ENCODE data around the gene CD109. TPM values are rescaled to one million over a fixed set of nuclear protein-coding genes. Genes with fewer than 3 reads are reported as not detected.
"Not testable (repeated sequence)": the region's sequence is repeated elsewhere in the genome, so short reads cannot be mapped to it uniquely, and the experiment has no call there.

The CD109 gene
- total and polyA plus RNA-seq, 2 experiments from 2014 or later = 3.0 to 8.2 TPM

DNA sequence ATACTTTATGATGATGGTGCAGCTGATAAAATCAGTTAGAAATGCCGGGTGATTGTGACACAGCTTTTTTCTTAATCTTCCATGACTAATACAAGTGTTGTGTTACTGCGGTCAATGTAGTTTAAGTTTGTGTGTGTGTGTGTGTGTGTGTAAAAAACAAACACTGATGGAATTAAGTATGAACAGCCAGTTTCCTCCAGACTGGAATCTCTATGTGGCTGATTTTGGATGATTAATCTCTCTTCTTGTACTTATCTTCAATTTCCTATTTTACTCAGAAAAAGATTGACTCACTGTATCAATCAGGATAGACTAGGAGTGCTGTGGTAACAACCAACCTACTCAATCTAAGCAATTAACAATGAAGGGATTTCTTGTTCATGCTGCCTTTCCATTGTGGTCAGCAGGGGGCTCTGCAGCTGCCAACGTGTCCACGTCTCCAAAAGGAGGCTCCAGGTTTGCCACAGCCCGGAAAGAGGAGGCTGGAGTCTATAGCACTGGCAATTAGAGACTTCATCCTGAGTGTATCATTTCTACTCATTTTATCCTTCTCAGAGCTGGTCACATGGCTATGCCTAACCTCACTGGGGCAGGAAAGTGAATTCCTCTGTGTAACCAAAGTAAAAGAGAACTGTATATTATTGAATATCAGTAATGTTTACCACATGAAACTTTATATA, 107.7 kb downstream of the CD109 start:
- Histone ChIP-seq H3K36me3 (replicated peaks; ENCODE audit: insufficient read depth, low read depth) (no peaks in the 10 kb centered on the region), H3K4me2 (no peak overlapping the region), H3K9me3 (ENCODE audit: low read depth) (no peaks in the 10 kb centered on the region), H3K27me3 (no peaks in the 10 kb centered on the region), H3K4me1 (ENCODE audit: insufficient read depth) (peaks cover 5% of the 10 kb centered on the region), H3K9me2 (replicated peaks; ENCODE audit: insufficient read depth) (no peaks in the 10 kb centered on the region), H4K20me1 (ENCODE audit: insufficient read depth, poor library complexity, severe bottlenecking) (no peaks in the 10 kb centered on the region), H3K79me2 (no peaks in the 10 kb centered on the region), H3K4me3 (no peak overlapping the region), H3K27ac (peak overlapping the region; percentile 64), H2AFZ (no peak overlapping the region)
- TF ChIP-seq, protein P1, sequence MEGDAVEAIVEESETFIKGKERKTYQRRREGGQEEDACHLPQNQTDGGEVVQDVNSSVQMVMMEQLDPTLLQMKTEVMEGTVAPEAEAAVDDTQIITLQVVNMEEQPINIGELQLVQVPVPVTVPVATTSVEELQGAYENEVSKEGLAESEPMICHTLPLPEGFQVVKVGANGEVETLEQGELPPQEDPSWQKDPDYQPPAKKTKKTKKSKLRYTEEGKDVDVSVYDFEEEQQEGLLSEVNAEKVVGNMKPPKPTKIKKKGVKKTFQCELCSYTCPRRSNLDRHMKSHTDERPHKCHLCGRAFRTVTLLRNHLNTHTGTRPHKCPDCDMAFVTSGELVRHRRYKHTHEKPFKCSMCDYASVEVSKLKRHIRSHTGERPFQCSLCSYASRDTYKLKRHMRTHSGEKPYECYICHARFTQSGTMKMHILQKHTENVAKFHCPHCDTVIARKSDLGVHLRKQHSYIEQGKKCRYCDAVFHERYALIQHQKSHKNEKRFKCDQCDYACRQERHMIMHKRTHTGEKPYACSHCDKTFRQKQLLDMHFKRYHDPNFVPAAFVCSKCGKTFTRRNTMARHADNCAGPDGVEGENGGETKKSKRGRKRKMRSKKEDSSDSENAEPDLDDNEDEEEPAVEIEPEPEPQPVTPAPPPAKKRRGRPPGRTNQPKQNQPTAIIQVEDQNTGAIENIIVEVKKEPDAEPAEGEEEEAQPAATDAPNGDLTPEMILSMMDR (IDR thresholded peaks at IDR 0.05; ENCODE audit: poor library complexity) = peak; percentile 52
- no peak for TF ChIP-seq EZH2phosphoT487 (IDR thresholded peaks at IDR 0.05; ENCODE audit: low read depth, severe bottlenecking, unreplicated experiment)
- 39% methylated on average over 5 of the region's 5 CpGs for WGBS (ENCODE audit: low lambda C conversion rate, missing lambda C conversion rate)
- DNase-seq (ENCODE audit: low spot score) = peak; percentile 59

DNA sequence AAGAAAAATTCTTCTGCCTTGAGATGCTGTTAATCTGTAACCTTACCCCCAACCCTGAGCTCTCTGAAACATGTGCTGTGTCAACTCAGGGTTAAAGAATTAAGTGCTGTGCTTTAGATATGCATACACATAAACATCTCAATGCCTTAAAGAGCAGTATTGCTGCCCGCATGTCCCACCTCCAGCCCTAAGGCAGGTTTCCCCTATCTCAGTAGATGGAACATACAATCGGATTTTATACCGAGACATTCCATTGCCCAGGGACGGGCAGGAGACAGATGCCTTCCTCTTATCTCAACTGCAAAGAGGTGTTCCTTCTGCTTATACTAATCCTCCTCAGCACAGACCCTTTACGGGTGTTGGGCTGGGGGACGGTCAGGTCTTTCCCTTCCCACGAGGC, 109.2 kb downstream of the CD109 start:
- 51% methylated on average over 7 of the region's 7 CpGs for WGBS (ENCODE audit: low lambda C conversion rate, missing lambda C conversion rate)

DNA sequence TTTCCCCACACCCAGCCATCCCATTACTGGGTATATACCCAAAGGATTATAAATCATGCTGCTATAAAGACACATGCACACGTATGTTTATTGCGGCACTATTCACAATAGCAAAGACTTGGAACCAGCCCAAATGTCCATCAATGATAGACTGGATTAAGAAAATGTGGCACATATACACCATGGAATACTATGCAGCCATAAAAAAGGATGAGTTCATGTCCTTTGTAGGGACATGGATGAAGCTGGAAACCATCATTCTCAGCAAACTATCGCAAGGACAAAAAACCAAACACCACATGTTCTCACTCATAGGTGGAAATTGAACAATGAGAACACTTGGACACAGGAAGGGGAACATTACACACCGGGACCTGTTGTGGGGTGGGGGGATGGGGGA, 110.0 kb downstream of the CD109 start:
- H3K4me1 ChIP-seq (ENCODE audit: insufficient read depth); H3K9me2 ChIP-seq (replicated peaks; ENCODE audit: insufficient read depth); H3K4me3 ChIP-seq; H3K4me2 ChIP-seq; H3K79me2 ChIP-seq; H4K20me1 ChIP-seq (ENCODE audit: insufficient read depth, poor library complexity, severe bottlenecking); H3K36me3 ChIP-seq (replicated peaks; ENCODE audit: insufficient read depth, low read depth); H2AFZ ChIP-seq; H3K27me3 ChIP-seq; DNase-seq (ENCODE audit: low spot score); H3K27ac ChIP-seq; H3K9me3 ChIP-seq (ENCODE audit: low read depth): not testable (repeated sequence)
- 97% methylated on average over 4 of the region's 4 CpGs for WGBS (ENCODE audit: low lambda C conversion rate, missing lambda C conversion rate)

More for the DNA sequence above, 109.2 kb downstream of the CD109 start:
- Histone ChIP-seq H3K4me2 (peak overlapping the region; percentile 17), H3K27ac (peak overlapping the region; percentile 64)
- not testable (repeated sequence) for H3K79me2 ChIP-seq; H4K20me1 ChIP-seq (ENCODE audit: insufficient read depth, poor library complexity, severe bottlenecking); DNase-seq (ENCODE audit: low spot score); H3K4me1 ChIP-seq (ENCODE audit: insufficient read depth); H3K9me3 ChIP-seq (ENCODE audit: low read depth); H2AFZ ChIP-seq; H3K27me3 ChIP-seq; H3K4me3 ChIP-seq; H3K9me2 ChIP-seq (replicated peaks; ENCODE audit: insufficient read depth); H3K36me3 ChIP-seq (replicated peaks; ENCODE audit: insufficient read depth, low read depth)

DNA sequence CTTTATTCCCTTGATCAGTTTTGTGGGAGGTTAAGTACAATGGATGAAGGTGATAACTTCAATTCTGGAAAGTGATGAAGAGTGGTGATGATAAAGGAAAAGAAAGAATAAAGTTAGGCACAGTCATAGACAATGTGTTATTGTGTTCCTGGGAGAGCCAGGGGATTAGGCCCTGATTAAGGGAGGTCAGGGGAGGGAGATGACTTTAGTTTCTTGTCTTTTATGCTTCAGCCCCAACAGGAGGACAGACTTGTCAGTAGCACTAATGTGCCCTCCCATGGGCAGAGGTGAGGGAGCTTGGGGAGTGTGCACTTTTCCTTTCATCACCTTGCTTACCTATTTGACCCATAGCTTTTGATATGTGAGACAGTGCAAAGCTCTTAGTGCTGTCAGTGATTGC, 115.7 kb downstream of the CD109 start:
- no peak for TF ChIP-seq EZH2 (IDR thresholded peaks at IDR 0.05; ENCODE audit: borderline replicate concordance)
- TF ChIP-seq, protein P1 (IDR thresholded peaks at IDR 0.05; ENCODE audit: poor library complexity) = no peak
- TF ChIP-seq EZH2phosphoT487 (IDR thresholded peaks at IDR 0.05; ENCODE audit: low read depth, severe bottlenecking, unreplicated experiment) = no peak
- H3K9me2 ChIP-seq (replicated peaks; ENCODE audit: insufficient read depth) = no peaks in the 10 kb centered on the region
- no peak overlapping the region for H3K27ac ChIP-seq
- no peaks in the 10 kb centered on the region for H3K27me3 ChIP-seq
- no peak for DNase-seq (ENCODE audit: low spot score)
- no peaks in the 10 kb centered on the region for H3K79me2 ChIP-seq
- H3K4me1 ChIP-seq (ENCODE audit: insufficient read depth) = no peaks in the 10 kb centered on the region
- H3K36me3 ChIP-seq (replicated peaks; ENCODE audit: insufficient read depth, low read depth) = no peaks in the 10 kb centered on the region
- H4K20me1 ChIP-seq (ENCODE audit: insufficient read depth, poor library complexity, severe bottlenecking) = no peaks in the 10 kb centered on the region
- H3K4me3 ChIP-seq = no peak overlapping the region
- no peak overlapping the region for H3K4me2 ChIP-seq
- no peak overlapping the region for H2AFZ ChIP-seq
- no peaks in the 10 kb centered on the region for H3K9me3 ChIP-seq (ENCODE audit: low read depth)

Data from hepatocyte (in vitro differentiated cells).